ENCODE measurements around the gene ACAP3.
A peak's percentile ranks its signal among the peaks of the same experiment; 100 is the strongest.

The ACAP3 gene

DNA sequence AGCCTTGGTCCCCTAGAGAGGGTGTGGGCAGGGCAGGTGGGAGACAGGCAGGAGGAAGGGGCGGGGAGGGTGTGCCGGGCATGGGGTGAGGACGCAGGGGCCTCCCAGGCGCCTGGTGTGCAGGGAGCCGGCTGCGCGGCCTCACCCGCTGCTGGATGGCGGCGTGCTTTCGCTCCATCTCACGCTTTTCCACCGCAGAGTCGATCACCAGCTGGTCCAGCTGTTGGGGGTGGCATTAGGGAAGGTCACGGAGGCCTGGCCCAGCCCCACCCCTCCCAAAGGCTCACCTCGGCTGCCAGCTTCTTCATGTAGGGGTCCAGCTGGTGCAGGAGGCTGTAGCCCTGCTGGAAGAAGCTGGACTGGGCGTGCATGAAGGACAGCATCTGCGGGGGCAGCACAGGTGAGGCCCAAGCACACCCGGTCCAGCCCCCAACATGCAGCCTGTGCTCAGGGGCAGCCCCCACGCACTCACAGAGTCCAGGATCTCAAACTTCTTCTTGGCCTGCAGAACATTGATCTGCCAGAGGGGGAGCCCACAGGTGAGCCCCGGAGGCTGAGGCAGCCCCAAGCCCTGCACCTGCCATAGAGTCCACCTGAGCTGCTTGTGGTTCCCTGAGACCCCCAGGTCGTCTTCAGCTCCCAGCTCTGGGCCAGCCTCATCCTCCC, 7.9 kb downstream of the ACAP3 start:
- no peak overlapping the region for H3K27ac Mint-ChIP-seq

DNA sequence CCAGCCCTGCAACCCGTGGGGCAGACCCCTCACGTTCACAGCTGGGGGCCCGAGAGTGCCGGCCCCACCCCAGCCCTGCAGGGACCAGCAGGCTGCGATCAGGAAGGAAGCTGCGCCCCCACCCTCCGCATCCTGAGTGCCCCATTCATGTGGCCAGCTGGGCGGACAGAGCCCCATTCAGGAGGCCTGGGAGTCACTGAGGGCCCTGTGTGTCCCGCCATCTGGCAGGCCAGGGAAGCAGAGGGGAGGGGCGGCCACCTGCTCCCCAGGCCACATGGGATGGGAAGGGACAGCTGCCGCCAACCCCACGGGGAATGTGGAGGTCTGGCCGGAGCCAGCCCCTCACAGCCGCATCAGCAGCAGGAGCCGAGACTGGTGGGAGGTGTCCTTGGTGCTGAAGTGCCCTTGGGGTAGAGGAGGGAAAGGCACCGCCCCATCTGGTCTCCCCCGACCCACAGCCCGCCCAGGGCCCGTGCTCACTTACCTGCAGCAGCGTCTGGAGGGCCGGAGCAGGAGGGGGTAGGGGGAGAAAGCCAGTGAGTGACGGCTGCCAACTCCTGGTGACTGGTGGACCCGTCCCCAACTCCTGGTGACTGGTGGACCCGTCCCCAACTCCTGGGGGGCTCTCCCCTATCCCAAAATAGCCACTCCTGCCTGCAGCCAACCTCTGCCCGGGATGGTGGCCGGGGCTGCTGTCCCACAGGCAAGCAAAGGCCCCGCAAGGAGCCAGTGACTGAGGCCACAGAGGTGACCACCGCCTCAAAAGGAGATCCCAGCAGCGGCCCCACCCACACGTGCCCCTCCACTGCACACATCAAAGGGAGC, 8.7 kb downstream of the ACAP3 start:
- no peaks in the 10 kb centered on the region for H3K9me3 Mint-ChIP-seq
- no peak overlapping the region for H3K4me3 Mint-ChIP-seq
- no peak overlapping the region for H3K27ac Mint-ChIP-seq
- ATAC-seq (replicated peaks) (no peak), DNase-seq (no peak)
- peaks cover 0 to 5% of the 10 kb centered on the region in 2 donors for H3K4me1 Mint-ChIP-seq
- no peaks in the 10 kb centered on the region for H3K27me3 Mint-ChIP-seq
- H3K36me3 Mint-ChIP-seq: peaks cover 0 to 12% of the 10 kb centered on the region in 2 donors

More for the DNA sequence above, 7.9 kb downstream of the ACAP3 start:
- ATAC-seq (replicated peaks) (peak; percentile 78 to 84), DNase-seq (no peak)
- Mint-ChIP-seq H3K4me3 (no peak overlapping the region), H3K27me3 (no peaks in the 10 kb centered on the region), H3K9me3 (no peaks in the 10 kb centered on the region), H3K4me1 (peaks cover 5 to 10% of the 10 kb centered on the region in 2 donors), H3K36me3 (peaks cover 0 to 12% of the 10 kb centered on the region in 2 donors)

DNA sequence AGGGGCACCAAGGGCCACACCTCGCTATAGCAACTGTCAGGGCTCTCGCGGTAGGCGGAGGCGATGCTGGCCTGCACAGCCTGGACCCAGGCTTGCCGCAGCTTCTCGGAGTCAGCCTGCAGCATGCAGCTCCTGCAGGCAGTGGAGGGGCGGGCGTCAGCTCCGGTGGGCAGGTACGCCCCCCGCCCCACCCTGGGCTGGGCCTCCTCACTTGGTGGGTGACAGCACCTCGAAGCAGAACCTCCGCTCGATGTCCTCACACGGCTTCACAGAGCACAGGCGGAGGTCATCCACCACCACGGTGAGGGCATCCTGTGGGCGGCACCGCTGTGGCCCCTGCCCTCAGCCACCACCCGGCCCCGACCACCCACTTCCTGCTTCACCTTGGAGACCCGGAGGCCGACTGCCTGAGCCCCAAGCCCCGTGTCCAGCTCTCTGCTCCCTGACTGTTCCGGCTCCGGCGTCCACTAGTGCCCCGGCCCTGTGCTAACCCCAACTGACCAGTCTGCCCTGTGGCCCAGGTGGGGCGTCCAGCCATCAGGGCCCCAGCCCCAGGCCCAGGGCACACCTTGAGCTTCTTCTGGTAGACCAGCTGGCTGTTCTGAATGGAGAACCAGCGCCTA, 9.8 kb downstream of the ACAP3 start:
- DNase-seq (no peak), ATAC-seq (replicated peaks) (no peak)
- no peak overlapping the region for H3K4me3 Mint-ChIP-seq
- peaks cover 0 to 12% of the 10 kb centered on the region in 2 donors for H3K36me3 Mint-ChIP-seq
- no peaks in the 10 kb centered on the region for H3K27me3 Mint-ChIP-seq
- H3K27ac Mint-ChIP-seq: no peak overlapping the region
- H3K9me3 Mint-ChIP-seq: no peaks in the 10 kb centered on the region
- H3K4me1 Mint-ChIP-seq: no peaks in the 10 kb centered on the region

DNA sequence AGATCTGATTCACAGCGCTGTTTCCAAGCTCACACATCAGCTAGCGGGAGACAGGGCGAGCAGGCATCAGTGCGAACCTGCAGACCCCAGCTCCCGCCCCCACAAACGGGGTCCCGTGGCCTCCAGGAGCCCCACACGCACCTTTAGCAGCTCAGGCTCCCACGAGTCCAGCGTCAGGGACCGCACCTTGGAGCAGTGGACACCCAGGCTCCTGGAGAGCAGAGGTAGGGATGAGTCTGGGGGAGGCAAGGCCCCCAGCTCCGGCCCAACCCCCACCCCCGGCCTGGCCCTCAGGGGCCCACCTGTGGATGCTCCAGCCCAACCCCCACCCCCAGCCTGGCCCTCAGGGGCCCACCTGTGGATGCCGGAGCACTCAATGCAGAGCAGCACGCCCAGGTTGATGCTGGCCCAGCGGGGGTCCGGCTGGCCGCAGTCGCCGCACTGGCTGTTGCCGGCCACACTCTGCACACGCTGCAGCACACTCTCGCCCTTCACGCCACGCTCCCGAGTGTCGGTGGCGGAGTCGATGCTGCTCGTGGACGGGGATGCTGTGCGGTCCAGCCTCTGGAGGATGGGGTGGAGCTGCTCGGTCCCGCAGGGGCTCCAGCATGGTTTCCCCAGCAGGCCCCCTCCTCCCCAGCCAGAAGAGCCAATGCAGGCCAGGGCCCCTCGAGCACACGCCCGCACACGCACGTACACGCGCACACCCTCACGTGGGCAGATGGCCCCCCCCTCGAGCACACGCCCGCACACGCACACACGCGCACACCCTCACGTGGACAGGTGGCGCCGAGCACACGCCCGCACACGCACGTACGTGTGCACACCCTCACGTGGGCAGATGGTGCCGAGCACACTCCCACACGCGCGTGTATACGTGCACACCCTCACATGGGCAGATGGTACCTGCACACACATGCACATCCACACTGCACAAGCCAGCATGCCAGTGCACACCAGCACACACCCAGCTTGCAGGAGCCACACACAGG, 11.4 kb downstream of the ACAP3 start:
- Mint-ChIP-seq H3K9me3 (no peaks in the 10 kb centered on the region), H3K4me3 (no peak overlapping the region), H3K36me3 (peaks cover 0 to 11% of the 10 kb centered on the region in 2 donors), H3K27me3 (no peaks in the 10 kb centered on the region), H3K4me1 (peaks cover 6 to 8% of the 10 kb centered on the region in 2 donors), H3K27ac (no peak overlapping the region)
- DNase-seq (no peak), ATAC-seq (replicated peaks) (no peak)

DNA sequence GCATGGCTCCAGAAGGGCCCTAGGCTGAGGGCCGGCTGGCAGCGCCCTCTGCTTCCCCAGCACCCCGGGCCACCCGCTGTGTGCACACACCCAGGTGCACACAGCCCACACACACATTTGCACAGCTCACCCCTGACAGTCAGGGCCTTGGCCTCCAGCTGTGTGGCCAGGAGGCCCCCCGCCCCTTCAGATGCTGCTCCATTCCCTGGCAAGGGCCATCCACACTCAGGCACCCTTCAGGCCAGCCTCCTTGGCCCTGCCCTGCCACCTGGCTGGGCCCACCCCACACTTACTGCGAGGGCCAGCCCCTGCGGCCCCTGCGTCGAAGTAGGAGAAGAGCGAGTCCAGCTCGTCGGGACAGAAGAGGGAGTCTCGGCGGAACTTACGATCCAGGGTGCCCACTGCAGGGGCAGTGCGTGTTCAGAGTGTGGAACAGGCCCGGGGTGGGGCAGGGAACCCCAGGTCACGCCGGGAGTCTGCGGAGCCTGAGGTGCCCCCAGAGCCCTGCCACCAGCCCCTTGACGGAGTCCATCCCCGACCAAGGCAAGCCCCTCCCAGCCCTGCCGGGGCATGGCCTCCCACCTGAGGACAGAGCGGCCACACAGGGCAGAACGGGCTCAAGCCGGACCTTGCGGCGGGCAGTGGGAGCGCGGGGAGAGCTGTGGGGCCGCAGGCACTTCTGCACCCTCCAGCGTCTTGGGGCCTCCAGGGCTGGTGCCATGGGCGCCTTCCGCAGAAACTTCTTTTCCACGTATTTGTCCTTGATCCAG, 12.4 kb downstream of the ACAP3 start:
- Mint-ChIP-seq H3K27me3 (peaks cover 0 to 2% of the 10 kb centered on the region in 2 donors), H3K4me1 (peaks cover 7 to 10% of the 10 kb centered on the region in 2 donors), H3K27ac (no peak overlapping the region), H3K36me3 (peaks cover 0 to 11% of the 10 kb centered on the region in 2 donors), H3K4me3 (no peak overlapping the region), H3K9me3 (no peaks in the 10 kb centered on the region)
- DNase-seq (no peak), ATAC-seq (replicated peaks) (no peak)

DNA sequence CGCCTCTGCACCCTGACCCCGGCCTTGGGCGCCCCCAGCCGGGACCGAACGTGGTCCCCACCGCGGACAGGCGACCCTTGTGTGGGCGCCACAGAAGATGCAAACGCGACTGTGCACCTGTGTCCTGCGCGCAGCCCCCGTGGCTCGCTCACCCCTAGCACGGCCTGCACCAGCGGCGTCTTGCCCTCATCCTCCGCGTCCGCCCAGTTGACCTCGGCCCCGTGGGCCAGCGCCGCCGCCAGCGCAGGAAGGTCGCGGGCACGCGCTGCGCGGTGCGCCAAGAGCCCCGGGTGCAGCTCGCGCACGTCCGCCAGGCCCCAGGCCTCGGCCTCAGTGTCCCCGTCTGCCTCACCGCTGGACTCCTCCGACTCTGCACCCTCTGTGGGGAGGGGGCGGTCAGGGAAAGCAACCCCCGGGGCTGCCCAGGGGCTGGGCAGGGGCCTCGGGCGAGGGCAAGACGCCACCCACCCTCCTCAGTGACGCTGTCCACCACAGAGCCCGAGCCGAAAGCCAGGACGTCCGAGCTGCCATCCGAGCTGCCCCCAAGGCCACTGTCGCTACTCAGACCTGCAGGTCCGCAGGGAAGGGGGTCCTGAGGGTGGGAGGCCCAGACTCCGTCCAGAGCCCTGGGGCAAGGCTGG, 13.4 kb downstream of the ACAP3 start:
- Mint-ChIP-seq H3K27ac (no peak overlapping the region), H3K36me3 (peaks cover 0 to 9% of the 10 kb centered on the region in 2 donors), H3K27me3 (peaks cover 0 to 6% of the 10 kb centered on the region in 2 donors), H3K9me3 (no peaks in the 10 kb centered on the region), H3K4me3 (no peak overlapping the region), H3K4me1 (peaks cover 10 to 13% of the 10 kb centered on the region in 2 donors)
- DNase-seq: no peak
- ATAC-seq (replicated peaks): no peak

DNA sequence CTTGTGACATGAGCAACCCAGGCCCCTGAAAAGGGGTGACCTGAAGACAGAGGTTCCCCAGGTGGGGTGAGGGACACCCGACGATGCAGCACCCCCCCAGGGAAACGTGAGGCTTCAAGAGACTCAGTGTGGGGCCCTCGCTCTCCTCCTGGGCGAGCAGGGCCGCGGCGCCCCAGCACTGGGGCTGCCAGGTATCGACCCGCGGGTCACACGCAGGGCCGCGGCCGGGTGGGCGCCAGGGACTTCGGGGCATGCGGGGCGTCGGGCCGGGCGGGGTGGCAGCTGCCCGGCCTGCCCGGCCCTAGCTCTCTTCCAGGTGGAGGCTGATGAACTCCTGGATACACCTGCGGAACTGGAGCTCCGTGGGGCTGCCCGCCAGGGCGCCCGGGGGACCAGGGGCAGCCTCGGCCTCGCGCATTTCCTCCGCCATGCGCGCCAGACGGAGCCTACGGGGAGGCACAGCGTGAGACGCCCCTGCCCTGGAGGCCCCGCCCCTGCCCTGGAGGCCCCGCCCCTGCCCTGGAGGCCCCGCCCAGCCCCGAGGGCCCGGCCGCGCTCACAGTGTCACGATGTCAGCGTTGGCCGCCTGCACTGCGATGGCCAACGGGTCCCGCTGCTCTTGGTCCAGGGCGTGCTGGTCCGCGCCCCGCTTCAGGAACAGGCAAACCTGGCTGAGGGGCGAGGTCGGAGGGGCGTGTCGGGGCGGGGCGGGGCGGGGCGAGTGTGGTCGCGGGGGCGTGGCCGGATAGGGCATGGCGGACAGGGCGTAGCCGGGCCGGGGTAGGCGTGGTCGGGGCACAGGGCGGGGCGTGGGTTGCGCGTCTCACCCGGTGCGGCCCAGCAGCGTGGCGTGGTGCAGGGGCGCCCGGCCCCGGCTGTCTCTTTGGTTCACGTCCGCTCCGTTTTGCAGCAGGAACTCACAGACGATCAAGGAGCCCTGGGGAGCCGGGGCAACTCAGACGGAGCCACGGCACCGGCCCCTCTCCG, 14.2 kb downstream of the ACAP3 start:
- H3K36me3 Mint-ChIP-seq: peaks cover 0 to 9% of the 10 kb centered on the region in 2 donors
- H3K27ac Mint-ChIP-seq: no peak overlapping the region
- H3K4me1 Mint-ChIP-seq: peaks cover 10 to 13% of the 10 kb centered on the region in 2 donors
- ATAC-seq (replicated peaks): no peak
- no peak overlapping the region for H3K4me3 Mint-ChIP-seq
- H3K9me3 Mint-ChIP-seq: no peaks in the 10 kb centered on the region
- no peak for DNase-seq
- H3K27me3 Mint-ChIP-seq: peaks cover 0 to 6% of the 10 kb centered on the region in 2 donors

GRCh38 chr1:1292851-1293250, 14.9 kb downstream of the ACAP3 start:
- DNase-seq (no peak), ATAC-seq (replicated peaks) (no peak)
- Mint-ChIP-seq H3K4me1 (peaks cover 10 to 13% of the 10 kb centered on the region in 2 donors), H3K27me3 (peaks cover 0 to 6% of the 10 kb centered on the region in 2 donors), H3K27ac (no peak overlapping the region), H3K4me3 (no peak overlapping the region), H3K9me3 (no peaks in the 10 kb centered on the region), H3K36me3 (peaks cover 0 to 7% of the 10 kb centered on the region in 2 donors)

GRCh38 chr1:1292442-1292779, 15.3 kb downstream of the ACAP3 start:
- peak overlapping the region; percentile 20 for H3K27ac Mint-ChIP-seq

DNA sequence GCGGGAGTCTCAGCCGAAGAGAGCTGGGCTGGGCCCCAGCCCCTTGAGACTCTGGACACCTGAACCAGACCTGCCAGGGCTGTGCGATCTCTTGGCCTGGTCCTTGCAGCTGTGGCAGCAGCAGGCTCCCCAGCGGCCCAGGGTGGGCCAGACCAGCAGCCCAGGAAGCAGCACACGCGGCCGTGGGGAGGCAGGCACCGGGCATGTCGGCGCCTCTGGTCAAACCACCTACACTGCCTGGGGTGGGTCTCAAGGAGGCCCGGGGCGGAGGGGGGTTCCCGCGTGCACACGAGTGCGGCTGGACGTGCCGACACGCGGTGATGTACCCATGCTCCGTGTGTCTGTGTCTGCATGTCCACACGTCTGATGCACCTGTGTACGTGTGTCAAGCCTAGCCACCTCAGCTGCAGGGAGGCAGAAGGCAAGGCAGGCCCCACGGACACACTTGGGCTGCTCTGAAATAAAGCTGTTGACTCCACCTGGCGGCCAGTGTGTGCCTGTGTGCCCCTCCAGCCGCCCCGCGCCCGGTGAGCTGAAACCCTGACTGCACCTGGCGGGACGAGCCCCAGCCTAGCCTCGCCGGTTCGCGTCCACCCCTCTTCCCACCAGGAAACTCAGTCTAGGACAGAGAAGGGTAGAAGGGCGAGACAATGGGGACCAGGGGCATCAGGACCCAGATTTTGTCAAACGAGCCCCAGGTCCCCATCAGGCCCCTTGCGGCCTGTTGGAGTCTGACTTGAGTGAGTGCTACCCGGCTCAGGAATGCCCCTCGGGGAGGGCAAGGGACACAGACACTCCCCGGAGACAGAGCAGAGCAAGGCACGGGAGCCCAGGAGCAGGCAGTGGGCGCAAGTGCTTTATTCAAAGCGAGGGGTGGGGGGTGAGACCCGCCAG, 15.9 kb downstream of the ACAP3 start:
- Mint-ChIP-seq H3K9me3 (no peaks in the 10 kb centered on the region), H3K27ac (no peak overlapping the region), H3K4me1 (peaks cover 10 to 13% of the 10 kb centered on the region in 2 donors), H3K4me3 (no peak overlapping the region), H3K36me3 (peaks cover 0 to 7% of the 10 kb centered on the region in 2 donors), H3K27me3 (peaks cover 0 to 6% of the 10 kb centered on the region in 2 donors)
- peak; percentile 42 for DNase-seq
- ATAC-seq (replicated peaks): peak; percentile 92

More at GRCh38 chr1:1292442-1292779, 15.3 kb downstream of the ACAP3 start:
- ATAC-seq (replicated peaks) (no peak), DNase-seq (no peak)
- Mint-ChIP-seq H3K36me3 (peaks cover 0 to 7% of the 10 kb centered on the region in 2 donors), H3K4me1 (peaks cover 10 to 13% of the 10 kb centered on the region in 2 donors), H3K4me3 (no peak overlapping the region), H3K9me3 (no peaks in the 10 kb centered on the region), H3K27me3 (peaks cover 0 to 6% of the 10 kb centered on the region in 2 donors)

GRCh38 chr1:1291023-1291528, 16.7 kb downstream of the ACAP3 start:
- H3K36me3 Mint-ChIP-seq: peaks cover 0 to 7% of the 10 kb centered on the region in 2 donors
- no peak for ATAC-seq (replicated peaks)
- no peak for DNase-seq
- H3K27me3 Mint-ChIP-seq: peaks cover 0 to 6% of the 10 kb centered on the region in 2 donors
- H3K9me3 Mint-ChIP-seq: no peaks in the 10 kb centered on the region
- H3K4me3 Mint-ChIP-seq: no peak overlapping the region
- H3K27ac Mint-ChIP-seq: no peak overlapping the region
- peaks cover 10 to 13% of the 10 kb centered on the region in 2 donors for H3K4me1 Mint-ChIP-seq
